ENCODE results near the gene ERGIC1.
A peak's percentile ranks its signal among the peaks of the same experiment; 100 is the strongest.
"Not testable (repeated sequence)": the region's sequence is repeated elsewhere in the genome, so short reads cannot be mapped to it uniquely, and the experiment has no call there.

The ERGIC1 gene

DNA sequence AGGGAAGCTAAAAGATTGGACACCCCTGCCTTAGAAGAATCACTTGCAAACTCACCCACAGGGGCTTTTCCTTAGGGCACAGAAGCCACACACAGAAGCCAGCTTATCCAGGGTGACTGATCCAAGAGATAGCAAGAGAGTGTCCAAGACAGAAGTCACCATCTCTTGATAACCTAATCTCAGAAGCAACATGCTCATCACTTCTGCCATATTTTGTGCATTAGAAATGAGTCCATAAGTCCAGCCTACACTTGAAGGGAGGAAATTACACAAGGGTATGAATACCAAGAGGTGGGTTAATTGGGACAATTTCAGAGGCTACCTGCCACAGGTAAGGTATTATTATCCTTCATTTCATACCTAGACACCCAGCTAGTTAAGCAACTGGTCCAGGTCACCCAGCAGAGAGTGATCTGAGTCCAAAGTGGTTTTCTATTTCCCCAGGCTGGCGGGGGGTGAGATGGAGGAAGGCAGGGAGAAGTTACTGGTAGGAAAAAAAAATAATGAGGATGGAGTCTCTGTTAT lies 3.7 kb upstream of the ERGIC1 start:
- DNase-seq, result no peak

DNA sequence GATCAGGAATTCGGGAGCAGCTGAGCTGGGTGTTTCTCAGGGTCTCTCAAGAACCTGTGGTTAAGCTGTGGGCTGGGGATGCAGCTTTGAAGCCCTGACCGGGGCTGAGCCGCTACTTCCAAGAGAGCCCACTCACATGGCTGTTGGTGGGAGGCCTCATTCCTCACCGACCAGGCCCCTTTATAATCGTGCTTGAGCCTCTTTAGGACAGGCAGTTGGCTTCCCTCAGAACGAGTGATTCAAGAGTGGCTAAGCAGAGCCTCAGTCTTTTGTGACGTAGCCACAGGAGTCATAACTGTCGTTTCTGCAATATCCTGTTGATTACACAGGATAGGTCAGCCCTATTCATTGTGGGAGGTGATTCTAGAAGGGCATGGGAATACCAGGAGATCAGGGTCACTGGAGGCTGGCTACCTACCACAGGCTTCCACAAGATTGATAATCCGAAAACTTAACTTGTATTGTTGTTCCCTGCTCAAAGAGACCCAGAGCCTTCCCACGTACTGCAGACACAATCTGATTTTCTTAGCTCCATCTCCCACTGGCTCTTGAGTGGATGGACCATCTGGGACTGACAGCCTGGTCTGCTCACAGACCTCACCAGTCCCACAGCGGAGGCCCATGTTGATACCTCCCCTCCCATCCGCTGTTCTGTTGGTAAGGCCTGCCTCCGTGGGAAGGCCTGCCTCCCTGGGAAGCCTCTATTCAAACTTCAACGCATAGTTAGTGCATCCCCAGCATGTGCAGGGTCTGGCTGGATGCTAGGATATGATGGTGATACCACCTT lies 3.0 kb upstream of the ERGIC1 start:
- DNase-seq, result no peak

DNA sequence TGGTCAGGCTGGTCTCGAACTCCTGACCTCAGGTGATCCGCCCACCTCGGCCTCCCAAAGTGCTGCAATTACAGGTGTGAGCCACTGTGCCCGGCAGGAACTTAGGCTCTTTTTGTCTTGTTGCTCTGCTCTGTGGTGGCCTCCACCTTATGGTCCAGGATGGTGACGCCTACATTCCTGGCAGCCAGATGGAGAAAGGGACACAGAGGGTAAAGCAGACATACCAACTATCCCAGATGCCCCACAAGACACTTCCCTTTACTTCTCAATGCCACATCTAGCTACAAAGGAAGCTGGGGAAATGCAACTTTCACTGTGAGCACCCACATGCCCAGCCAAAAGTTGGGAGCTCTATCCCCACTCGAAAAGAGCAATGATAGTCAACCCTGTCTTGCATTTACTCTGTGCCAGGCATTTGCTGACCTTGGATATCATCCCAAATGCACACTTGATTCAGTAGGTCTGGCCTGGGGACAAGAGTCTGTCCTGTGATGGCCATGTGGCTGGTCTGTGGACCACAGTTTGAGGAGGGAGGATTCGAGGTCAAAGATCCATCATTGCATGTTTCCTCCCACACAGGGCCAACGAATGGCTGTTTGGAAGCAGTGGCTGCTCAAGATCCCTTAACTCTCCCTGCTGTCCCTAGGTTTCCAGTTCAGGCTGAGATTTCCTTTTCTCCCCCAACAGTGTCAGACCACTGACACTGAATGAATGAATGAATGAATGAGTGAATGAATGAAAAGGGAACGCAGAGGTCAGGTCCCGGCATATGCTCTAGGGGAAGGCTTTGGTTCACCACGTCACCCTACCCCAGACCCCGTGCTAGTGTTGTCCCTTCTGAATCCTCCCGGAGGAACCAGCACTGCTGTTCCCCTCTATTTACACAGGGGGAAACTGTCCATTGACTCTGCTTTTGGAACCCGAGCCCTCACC lies 1.4 kb upstream of the ERGIC1 start:
- no peak for DNase-seq

DNA sequence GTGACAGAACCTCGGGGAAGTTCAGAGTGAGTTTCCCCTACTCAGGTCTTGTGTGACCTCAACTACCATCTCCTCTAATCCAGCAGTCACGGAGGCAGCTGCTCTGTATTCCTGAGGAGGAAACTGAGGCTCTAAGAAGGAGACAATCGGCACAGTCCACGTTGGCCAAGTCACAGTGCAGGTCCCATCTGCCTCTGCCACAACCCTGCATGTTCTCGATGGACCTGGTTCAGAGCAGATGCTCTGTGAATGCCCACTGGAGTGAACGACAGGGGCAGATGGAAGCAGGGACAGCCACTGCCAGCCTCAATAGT lies 722 bp upstream of the ERGIC1 start:
- no peak for DNase-seq

DNA sequence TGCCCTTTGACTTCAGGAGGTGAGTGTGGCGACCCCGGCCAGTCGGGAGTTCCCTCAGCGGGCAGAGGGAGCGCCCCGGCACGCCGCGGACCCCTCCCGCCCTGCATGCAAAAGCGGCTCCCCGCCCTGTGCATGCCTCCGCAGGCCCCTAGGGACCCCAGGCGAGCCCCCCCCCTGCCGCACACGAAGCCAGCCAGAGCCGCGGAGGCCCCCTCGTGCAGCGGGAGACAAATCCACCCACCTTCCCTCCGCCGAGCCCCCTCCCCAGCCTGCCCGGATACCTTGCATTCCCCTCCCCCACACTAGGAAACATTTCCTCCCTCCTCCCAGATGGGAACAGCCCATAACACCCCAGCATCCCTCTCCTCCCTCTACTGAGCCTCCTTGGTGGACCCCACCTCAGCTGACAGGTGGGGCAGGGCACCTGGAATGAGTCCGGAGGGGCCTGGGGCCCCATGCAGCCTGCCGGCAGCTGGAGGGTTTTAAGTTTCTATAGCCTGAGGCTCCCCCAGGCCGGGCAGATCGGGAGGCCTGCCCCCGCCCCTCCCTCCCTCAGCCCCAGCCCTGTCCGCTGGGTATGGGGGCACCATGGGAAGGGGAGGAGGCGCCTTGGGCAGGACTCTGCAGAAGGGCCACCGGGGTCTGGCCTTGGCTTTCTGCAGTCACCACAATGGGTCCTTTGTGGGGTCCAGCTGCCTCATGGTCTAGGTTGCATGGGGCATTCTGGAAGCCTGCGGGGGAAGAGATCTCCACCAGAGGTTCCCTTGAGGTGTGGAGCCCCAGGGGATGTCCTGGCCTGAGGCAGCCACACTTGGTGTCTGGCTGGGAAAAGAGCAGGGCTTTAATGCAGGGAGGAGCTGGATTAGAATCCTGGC lies 601 bp downstream of the ERGIC1 start:
- DNase-seq, result no peak

DNA sequence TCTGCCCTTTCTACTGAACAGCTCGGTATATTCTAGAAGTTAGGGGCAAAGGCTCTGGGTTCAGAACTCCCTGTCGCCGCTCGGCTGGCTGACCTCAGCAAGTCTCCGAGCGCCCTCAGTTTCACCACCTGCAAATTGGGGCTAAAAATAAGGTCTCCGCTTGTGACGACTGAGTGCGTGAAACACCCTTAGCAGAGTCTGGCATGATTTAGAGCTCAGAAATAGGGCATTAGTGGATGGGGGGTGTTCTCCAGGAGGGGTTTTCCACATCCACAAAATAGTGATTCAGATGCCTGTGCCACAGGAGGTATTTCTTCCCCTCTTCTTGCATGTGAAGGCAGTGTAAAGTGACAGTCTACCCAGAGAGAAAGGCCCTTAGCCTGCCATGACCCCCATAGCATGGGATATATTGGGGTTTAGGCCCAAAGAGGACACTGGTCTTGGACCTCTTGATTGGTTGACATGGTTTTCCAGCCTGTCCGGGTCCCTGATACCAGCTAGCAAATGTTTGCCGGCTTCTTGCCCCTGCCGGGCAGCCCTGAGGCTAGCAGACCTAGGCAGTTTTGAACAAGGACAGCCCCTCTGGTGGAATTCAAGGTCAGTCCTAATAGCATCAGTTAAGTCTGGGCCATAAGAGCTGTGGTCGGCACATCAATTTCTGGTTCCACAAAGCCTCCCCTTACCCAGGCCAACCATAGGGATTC lies 1.4 kb downstream of the ERGIC1 start:
- no peak for DNase-seq

DNA sequence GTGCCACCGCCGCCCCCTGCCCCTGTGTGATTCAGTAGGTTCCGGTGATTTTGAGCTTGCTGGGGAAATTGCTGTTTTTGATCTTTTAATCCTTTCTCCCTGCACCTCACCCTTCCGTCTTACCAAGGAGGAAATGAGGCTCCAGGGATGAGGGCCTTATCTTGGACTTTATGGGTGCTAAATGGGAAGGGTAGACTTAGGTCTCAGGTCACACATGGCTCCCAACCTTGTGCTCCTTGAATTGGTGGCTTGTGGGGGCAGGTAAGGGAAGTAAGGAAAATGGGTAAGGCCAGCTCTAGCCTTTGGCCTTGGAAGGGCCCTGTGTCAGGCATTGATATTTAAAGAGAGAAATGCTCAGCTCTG lies 1.9 kb downstream of the ERGIC1 start:
- no peak for DNase-seq

DNA sequence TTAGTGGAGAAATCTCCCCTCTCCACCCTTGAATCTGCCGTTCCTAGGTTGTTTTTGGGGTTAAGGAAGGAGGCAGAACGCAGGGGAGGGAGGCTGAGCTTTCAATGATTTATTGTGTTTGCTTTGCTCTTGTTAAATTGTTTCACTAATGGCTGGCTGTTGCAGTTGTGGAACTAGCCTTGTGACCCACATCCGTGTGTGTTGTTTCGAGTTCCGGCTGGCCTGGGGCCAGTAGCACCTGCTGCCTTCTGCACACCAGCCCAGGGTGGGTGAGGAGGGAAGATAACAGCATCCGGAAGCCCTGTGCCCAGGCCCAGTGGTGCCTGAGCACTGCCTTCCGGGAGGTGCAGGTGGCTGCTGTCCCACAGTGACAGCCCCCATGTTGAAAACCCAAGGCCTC lies 3.6 kb downstream of the ERGIC1 start:
- DNase-seq, result peak; percentile 67

DNA sequence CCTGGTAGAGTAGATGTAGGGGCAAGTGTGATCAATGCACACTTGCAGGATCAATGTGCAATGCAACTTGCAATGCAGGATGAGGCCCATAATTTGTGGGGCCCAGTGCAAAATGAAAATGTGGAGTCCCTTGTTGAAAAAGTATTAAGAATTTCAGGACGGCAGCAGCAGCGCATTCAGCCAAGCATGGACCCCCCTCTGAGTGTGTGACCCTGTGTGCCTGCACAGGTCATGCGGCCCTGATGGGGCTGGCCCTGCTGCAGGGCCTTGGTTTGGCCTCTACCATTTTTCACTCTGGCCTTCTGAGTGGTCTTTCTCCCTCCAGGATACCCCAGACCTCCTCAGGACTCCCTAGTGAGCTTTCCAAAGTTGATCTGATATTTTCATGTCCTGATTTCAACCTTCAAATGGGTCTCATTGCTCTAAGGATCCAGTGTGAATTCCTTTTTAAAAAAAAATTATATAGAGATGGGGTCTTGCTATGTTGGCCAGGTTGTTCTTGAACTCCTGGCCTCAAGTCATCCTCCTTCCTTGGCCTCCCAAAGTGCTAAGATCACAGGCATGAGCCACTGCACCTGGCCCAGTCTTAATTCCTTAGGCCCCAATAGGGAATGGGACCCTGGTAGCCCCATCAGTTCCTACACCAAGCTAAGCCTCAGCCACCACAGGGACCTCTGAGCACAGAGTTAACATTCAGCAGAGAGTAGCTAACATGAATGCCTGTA lies 4.3 kb downstream of the ERGIC1 start:
- no peak for DNase-seq

DNA sequence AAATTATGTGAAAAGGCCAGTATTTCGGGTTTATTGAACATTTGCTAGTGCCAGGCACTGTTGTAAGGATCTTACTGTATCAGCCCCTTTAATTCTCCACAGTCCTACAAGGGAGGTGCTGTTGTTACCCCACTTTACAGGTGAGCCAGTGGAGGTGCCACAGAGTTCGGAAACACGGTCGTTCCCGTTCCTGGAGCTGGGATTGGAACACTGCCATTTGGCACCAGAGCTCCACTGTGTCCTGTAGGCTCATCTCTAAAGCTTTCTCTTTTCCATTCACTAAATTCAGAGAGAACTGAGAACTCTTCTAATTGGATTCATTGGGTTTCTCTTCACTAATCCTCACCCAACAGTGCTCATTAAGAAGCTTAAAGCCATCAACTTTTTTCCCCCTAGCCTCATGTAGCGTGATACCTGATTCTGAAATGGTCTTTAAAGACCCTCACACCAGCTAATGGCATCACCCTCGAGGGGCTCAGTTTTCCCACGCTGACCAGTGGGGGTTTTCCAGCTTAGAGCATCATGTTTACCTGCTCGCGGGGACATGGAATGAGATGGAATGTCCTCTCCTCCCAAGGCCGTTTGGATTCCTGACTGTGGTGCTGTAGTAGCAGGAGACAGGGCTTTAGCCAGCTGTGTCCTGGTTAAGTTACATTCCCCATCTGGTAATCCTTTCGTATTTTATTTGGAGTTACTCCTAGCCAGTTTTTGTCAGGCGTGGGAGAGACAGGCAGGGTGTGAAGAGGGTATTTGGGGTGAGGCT lies 5.8 kb downstream of the ERGIC1 start:
- DNase-seq, result no peak

DNA sequence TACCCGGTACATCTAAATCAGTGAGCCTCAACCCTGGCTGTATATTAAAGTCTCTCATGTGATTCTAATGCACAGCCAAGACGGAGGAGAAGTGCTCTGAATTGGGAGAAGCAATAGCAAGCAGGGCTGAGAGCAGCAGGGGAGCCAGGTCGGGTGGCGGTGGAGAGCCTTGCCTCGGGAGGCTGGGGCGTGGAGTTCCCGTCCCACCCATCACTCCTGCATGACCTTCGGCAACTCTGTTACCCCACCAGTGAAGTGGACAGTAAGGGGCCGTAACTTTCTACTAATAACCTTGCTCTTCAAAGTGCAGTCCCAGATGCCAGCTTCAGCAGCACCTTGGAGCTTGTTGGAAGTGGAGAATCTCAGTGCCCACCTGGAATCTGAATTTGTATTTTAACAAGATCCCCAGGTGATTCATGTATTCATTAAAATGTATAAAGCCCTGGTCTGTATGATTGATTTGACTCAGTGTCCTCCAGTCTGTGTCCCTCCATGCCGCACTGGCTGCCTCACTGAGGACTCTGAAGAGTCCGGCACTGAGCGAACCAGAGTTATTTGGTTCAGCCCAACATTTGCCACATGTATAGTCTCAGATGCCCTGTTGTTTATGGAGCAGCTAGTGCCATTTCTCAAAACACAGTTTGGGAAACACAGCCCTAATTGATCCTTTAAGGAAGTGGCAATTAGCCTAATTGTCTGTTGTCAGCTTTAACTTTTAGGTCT lies 6.5 kb downstream of the ERGIC1 start:
- no peak for DNase-seq

DNA sequence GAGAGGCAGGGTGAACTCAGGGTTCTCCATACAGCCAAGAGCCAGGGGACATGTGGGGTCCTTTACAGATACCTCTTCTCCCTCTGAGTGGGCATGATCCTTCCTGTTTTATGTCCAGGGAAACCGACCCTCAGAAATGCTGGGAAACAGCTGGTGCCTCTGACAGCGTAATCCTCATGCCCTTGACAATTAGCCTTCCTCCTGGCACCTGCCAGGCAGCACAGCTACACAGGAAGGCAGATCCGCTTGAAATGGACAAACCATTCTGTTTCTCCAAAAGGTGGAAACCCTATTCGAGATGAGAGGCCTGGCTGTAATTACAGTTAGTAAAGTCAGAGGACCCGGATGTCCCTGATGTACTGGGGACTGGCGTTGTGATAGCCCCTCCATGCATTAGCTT lies 7.2 kb downstream of the ERGIC1 start:
- DNase-seq, result no peak

DNA sequence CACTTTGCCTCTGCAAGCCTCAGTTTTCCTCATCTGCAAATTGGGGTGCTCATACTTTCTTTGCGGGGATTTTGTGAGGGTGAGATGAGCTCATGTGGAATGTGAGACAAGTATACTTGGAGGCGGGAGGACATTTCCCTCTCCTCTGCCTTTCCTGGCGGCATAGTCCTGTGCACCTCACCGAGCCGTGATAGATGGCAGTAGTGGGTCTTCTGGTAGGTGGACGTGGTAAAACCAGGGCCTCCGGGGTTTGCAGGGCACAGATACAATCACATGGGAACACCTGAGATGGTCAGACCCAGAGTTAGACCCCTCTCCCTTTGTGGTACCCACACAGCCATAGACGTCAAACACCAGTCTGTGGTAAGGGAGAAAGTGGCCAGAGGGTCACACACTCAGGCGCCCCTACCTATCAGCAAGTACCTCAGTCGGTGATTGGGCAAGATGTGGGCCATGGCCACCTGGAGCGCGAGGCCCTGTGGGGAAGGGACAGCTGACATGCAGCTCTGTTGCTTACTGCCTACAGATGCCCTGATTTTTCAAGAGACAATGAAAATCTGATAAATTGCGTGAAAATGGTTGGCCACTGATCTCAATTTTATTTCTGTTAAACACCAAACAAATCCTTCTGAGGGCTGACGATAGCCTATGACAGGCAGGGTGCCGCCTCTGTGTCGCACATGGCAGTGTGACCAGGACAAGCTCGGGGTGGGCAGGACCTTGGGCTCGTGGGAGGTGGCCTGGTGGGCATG lies 9.9 kb downstream of the ERGIC1 start:
- no peak for DNase-seq

DNA sequence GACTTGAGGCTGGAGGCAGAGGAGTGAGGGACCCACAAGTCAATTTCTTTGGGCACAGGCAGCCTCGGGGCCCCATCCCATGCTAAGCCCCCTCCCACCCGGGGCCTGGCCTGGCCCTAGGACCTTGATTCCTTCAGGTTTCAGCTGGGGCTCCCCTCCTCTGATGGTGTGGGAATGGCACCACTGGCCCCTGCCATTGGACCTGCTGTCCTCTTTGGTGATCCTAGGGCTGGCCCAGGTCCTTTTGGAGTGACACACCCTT lies 10.5 kb downstream of the ERGIC1 start:
- DNase-seq, result no peak

DNA sequence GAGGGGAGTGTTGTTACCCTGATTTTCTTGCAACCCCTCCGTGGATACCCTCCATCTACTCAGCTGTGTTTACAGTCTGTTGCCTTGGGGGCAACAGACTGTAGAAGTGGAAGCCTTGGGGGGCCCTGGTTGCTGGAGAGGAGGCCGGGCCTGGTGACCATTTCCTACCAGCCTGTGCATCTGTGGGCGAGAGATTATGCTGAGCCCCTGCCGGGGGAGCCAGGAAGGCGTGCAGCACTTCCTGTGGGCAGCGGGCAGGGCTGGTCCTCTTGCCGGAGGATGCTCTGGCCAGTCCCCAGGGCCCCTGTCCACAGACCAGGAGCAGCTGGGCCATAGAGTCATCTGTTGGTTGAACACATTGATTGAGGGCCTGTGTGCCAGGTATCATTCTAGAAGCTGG lies 11.1 kb downstream of the ERGIC1 start:
- no peak for DNase-seq

DNA sequence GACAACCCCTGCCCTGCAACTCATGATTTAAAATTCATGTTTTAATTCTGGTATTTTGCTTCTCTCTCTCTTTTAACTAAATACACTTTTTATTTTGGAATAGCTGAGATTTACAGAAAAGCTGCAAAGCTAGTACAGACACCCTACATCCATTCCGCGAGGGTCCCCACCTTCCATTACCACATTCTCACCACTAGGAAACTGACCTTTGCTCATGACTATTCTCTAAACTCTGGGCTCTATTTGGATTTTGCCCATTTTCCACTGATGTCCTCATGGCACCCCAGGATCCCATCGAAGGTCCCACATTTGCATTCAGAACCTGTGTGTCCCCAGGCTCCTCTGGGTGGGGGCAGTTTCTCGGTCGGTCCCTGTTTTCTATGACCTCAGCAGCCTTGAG lies 11.5 kb downstream of the ERGIC1 start:
- DNase-seq, result no peak

DNA sequence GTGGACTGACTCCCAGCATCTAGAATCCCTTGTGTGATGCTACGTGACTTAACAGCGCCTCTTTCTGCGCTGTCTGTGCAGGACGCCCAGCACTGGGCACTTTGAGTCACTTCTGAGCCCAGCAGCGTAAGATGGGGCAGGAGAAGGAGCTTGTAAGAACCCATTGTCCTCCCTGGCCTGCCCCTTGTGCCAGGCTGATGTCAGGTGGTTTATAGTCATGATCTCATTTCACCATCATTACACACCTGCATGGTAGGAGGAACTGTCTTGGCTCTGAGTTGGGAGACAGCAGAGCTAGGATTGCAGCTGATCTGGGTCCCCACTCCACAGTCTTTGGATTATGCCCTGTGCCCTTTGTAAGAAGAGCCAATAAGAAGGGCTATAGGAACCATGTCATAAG lies 12.2 kb downstream of the ERGIC1 start:
- DNase-seq, result no peak

DNA sequence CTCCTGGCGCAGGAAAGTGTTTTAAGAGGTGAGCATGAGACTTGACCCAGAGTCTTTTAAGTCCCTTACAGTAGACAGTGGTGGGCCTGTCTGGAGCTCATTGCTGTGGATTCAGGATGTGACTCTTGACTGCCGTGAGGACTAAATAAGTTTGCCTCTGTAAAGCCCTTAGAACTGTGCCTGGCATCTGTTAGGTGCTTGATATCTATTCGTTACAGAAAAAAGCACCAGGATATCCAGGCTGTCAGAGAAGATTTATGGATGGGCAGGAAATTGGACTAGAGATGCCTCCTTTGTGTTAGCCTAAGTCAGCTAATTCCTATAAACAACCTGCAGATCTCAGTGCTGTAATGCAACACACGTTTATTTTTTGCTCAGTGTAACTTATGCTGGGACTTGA lies 12.6 kb downstream of the ERGIC1 start:
- no peak for DNase-seq

DNA sequence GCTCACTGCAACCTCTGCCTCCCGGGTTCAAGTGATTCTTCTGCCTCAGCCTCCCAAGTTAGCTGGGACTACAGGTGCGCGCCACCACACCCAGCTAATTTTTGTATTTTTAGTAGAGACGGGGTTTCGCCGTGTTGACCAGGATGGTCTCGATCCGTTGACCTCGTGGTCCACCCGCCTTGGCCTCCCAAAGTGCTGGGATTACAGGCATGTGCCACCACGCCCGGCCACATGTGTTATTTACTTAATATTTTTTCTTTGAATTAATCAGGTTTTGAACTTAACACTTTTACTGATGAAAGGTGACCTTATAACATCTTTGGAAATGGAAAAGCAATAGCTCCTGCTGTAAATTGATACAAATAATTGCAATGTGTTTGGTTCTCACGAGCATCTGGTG lies 13.5 kb downstream of the ERGIC1 start:
- DNase-seq, result not testable (repeated sequence)

DNA sequence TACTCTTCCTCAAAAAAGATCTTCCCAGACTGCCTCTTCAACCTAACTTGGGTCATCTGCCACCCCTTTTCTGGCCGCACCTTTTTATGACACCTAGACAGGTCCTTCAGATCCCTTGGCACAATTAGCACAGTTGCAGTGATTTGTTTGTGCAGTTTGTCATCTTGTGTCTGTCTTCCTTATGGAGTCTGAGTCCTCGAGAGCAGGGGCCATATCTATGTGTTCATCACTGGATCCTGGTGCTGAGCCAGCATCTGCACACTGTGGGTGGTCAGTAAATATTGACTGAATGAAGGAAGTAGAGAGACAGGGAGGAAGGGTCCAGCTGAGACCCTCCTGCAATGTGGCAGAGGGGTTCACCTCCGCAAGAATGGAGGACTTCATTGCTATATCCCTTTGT lies 14.4 kb downstream of the ERGIC1 start:
- no peak for DNase-seq
